IPS DF 4.7 (cell line): ENCODE results near the gene ADAM22.

ENCODE experiments used
- DNase-seq: peaks from one replicate; pipeline ENCODE4 v3.0.0-alpha.2; 2013; ENCODE audit warnings: low spot score; ENCODE audit errors: extremely low read depth

The ADAM22 gene

DNA sequence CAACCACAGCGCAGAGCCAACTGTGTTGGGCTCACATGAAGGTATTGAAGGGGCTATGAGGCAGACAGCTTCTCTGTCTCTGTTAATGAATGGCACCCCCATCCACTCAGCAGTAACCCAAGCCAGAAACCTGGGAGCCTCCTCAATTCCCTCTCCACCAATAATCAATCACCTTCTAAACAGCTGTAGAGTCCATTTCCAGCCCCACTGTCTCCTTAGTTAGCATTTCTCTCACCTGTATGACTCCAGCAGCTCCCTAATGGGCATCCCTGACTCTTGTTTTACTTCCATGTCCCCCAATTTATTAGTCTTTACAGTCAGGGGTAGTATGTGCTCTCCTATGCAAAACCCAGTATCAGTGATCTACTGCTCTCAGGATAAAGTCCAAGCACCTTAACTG, 278.9 kb downstream of the ADAM22 start:
- no peak for DNase-seq

DNA sequence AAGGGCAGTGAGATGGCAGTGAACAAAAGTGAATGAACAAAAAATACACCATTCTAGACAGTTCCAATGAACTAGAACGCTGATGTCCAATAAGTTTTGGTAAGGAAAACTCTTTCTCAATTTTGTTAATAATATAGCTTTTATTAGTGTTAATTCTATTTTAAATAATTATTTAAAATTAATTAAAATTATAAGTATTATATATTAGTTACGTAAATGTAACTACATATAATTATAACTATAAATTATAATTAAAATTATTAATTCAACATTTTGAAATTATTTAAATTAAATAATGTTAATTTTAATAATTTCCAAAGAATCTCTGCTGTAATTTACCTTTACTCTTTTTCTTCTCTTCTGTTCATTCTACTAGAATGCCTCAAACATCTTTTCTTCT, 280.4 kb downstream of the ADAM22 start:
- no peak for DNase-seq

DNA sequence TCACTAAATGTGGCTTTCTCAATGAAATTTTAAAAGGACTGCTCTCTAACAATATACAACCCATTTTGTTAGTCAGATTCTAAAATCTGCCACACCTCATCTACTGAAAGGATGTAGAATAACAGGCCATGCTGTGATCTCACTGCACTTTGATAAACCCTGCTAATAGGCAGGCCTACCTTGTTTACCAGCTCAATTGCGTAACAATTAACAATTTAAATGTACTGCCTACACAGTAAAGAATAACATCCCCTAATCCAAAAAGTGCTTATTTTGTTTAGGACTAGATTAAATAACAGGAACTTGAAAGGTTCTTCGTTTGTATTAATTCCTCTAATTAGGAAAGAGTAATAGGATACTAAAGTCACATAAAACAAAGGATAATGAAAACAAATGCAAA, 281.2 kb downstream of the ADAM22 start:
- no peak for DNase-seq

DNA sequence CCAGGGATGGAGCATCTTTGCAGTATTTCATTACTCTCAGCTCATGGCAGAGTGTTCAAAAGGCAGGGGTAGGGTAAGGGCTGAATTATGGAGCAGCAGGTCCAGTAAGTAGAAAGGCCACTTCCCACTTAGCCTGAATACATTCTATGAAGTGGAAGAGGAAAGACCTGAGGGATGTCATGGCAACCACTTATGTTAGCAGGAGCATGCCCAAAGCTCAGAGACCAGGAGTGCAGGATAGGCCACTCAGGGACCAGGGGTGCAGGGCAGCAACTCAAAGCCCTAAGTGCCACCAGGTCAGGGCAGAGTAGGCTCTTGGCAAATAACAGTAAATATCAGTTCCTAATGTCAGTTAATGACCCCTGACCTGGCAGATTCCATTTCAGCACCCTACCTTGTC, 282.2 kb downstream of the ADAM22 start:
- DNase-seq: no peak

DNA sequence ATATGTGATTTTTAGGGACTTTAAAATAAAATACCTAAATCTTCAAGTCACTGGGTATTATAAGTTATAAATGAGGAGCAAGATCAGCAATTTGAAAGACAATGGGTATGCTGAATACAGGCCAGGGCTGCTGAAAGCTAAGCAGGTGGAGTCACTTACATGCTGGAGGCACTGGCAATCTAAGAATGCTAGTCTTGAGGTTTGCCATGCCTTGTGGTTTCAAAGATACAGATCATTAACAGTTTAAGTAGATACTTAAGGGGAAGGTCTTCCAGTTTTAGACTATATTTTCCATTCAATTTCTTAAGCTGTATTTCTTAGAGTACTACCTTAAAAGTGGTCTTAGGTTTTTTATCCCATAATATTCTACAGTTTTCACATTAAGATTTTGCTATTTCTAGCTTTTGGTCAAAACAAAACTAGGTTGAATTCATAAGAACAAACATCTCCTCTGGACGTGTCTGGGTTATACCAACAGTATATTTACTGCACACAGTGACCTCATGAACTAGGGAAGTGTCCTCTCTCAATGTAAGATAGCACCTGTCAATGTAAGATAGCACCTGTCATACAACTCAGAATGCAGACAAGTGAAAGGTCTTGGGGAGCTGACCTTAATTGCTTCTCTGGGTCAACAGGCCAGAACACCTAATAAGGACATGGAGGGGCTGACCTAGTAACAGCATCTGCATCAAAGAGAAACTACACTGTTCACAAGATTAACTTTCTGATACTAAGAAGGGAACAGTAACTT, 283.8 kb downstream of the ADAM22 start:
- no peak for DNase-seq

DNA sequence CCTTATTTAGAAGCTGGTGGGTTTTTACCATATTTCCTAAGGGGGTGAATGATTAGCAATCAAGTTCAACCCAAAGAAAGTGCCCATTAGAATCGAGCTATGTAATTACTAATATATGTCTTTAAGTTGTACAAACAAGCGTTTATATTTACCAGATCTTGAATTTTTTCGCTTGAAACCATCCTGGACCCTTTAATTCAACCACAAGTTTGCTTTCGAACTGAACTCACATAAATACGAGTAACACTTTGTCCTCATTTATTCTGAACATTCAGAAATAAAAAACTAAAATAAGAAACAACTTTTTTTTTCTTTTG, 284.3 kb downstream of the ADAM22 start:
- DNase-seq: no peak

DNA sequence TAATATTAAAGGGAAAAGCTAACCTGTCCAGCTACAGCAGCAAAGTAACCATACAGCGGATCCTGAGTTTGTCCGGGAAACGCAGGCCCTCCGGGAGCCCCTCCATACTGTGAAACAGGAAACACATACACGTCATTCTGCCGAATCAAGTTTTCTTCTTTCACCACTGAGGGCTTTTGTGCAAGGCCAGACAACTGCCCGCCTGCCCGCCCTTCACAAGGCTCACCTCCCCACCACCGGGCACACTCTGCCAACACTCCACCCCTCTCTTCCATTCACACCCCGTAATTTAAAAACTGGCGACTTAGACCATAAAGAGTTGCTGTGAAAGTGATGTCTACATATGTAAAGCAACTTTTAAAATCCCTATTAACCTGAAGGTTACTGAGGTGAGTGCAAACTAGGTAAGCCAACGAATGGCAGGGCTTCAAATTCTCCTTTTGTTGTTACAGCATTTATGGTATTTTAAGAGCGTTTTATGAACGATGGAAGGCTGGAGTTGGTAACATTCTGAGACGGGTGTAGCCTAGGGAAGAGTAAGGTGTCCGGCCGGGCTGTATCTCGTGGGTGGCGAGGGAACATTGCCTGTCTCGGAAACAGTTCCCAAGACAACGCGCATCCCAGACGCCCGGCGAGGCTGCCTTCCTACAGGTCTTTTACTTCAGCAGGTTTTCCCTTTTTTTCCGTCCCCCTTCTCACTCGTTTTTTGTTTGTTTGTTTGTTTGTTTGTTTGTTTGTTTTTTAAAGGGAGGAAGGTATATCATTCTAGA, 285.0 kb downstream of the ADAM22 start:
- DNase-seq: no peak

DNA sequence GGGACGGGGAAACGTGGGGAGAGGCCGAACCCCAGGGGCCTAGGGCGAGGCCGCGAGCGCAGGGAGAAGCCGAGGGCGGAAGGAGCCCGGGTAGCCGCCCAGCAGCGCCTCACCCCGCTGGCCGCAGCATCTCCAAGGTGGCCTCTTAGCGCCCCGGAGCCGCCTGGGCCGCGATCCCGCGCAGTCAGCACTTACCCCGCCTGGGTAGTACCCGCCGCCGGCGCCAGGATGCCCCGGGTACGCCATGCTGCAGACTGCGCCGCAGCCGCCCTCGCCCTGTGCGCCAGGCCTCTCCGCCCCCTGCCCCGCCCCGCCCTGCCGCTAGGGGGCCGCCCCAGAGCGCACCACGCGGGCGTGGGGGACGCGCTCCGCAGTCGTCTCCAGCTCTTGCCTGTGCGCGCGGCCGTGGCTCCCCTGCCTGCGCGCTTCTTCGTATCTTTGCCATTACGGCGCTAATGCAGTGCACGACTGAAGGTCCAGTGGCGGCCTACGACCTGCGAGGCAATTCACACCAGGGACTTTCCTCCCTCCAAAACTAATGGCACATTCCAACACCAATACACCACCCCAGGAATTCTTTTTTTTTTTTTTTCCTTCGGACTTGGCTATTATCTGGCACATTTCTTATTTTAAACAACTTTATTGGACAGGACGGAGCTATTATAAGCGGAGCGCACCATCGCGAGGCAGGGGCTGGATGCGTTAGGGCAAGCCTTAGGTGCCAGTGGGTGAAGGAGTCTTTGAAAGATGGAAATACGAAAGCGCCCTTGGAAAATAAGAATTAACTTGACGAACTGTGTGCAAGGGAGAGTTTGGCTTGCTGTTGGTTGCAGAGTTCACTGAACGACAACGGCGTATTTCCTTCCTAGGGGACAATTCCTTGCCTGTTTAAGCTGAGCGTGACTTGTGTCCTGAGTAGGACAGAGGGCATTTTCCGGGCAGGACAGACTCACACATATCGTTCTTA, 286.0 kb downstream of the ADAM22 start, which contains the start of gene SRI:
SRI (minus strand) TSS at position 258 of the 967 bp plus-strand sequence; CDS start at position 246, 12 bp downstream.
- DNase-seq: no peak

DNA sequence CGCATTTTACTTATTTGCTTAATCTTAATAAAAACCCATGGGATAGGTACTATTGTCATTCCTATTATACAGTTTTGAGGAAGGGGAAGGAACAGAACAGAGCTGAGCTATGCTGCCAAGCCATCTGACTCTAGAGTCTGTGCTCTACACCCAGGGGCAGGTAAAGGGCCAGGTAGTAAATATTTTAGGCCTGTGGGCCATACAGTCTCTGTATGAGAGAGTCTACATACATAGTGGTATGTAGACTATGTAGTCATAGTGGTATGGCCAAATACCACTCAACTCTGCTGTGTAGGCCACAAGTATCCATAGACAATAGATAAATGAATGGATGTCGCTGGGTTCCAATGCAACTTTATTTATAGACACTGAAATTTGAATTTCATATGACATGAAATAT, 289.2 kb downstream of the ADAM22 start:
- no peak for DNase-seq

DNA sequence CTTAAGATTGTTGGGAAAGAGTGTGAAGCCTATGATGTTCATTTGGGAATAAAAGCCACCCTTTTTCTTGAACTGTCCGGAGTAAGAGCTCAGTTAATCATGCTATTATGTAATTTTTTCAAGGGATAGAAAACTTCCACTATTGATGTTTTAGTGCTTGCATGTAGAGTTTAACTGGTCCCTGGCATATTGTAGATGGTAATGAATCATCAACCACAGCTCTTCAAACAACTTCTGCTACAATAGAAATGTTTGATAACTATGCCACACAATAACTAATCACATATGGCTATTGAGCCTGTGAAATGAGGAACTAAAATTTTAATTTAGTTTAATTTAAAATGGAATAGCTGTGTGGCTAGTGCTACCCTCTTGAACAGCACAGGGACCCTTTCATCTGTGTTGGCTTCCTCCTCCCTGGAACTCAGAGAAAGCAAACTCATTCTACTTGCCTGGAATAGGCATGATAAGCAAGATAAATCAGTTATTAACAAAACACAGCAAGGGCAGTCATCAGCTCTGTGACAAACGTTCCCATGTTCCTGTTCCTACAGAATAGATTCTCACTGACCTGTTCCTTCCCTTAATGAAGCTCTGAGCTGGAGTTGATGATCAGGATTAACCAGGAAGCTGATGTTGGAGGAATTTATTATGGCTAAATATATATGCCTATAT, 290.7 kb downstream of the ADAM22 start:
- DNase-seq: no peak

DNA sequence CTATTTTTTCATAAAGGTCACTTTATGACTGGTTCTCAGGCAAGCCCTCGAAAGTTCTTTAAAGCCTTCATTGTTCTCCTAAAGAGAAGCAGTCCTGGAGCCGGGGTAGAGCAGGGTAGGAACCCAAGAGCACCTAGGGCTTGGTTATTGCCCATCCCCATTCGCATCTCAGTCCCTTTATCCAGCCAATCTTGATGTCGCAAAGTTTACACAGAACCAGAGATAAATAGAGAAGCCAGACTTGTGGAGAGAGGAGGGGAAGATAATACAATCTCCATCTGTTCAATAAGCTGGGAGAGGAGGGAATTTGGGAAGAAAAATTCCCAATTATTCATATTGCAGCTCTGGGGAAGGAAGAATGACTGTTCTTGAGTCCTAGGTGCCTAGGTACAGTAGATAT, 292.1 kb downstream of the ADAM22 start:
- DNase-seq: no peak

DNA sequence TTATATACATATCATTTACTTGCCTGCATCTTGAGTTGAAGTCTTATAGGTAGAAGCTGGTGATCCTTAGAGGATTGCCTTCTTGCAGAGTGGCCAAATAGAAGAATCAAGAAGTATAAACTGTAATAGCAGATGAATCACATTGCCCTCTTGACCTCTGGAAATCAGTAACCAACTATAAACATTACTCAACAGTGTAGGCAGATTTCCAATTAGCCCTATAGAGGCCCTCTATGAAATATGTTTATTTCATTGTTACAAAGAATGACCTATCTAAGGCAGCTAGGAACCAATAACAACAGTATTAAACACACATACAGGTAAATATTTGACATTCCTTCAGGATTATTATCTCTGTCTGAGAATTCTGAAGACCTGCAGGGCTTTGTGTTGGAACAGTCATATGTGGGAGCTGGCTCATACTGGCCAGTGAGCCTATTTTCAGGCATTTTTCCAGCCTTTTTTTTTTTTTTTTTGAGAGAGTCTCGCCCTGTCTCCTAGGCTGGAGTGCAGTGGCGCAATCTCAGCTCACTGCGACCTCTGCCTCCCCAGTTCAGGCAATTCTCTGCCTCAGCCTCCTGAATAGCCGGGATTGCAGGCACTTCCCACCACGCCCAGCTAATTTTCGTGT, 292.9 kb downstream of the ADAM22 start:
- no peak for DNase-seq

DNA sequence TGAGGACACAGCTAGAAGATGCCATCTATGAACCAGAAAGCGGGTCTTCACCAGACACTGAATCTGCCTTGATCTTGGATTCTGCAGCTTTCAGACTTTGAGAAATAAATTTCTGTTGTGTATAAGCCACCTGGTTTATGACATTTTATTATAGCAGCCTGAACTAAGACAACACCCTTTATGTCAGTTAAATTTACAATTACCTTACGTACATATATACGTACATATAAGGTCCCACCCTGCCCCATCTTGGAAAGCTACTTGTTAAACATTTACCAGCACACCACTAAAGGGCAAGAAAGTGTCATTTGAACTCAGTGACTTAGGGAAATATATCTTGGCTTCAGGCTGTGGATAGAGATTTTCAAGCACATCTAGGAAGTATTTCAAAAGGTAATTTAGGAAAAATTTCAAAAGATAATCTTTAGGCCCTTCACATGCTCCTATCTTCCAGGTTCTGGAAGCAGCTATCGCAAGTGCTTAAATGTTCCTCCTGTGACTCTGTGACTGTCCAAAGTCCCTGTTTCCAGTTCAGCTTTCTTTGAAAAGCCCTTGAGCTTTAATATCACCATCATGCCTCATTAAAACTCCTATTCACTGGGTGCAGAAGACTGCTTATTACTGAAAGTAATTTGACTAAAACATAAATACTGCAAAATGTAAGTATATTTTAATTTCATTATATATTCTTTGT, 295.4 kb downstream of the ADAM22 start:
- DNase-seq: no peak

DNA sequence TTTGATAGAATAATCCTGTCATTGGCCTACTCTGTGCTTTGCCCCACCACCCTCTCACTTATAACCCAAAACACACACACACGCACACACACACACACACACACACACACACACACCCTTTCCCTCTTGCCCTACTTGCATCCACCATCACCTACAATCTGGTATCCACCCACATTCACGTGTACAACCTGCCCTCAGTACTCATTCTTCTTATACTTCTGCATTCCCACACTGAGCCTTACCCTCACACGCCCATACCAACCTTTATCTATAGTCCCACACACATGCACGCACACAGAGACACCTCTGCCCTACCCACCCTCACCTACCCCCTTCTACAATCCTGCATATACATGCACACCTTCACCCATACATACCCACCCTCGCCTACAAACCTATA, 296.6 kb downstream of the ADAM22 start:
- DNase-seq: no peak

DNA sequence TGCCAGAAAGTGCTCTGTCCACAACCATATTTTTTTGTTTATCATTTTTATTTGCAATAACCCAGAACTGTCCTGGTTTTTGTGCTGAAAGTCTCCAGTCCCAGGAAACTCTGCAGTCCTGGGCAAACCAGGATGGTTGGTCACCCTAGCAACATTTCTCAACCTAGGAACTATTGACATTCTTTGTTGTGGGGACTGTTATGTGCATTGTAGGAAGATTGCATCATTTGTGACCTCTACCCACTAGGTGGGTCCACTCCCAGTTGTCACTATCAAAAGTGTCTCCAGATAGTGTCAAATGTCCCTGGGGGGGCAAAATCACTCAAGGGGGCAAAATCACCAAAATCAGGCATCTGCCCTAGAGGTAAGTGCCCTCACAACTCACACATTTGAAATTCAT, 299.8 kb downstream of the ADAM22 start:
- no peak for DNase-seq

DNA sequence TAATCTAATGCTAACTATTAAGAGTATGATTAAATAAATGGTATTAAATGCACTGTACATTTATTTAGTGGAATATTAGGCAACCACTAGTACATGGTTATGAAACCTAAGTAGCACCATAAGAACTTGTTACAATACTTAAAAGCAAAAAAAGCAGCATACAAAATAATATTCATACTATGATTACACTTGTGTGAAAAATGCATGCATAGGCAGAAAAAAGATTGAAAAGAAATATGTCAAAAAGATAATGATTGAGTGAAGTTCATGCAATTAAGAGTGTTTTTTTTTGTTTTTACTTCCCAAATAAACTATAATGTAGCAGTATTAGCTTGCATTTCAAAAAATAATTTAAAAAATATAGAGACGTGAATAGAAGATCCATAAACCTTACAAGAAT, 305.8 kb downstream of the ADAM22 start:
- DNase-seq: no peak

DNA sequence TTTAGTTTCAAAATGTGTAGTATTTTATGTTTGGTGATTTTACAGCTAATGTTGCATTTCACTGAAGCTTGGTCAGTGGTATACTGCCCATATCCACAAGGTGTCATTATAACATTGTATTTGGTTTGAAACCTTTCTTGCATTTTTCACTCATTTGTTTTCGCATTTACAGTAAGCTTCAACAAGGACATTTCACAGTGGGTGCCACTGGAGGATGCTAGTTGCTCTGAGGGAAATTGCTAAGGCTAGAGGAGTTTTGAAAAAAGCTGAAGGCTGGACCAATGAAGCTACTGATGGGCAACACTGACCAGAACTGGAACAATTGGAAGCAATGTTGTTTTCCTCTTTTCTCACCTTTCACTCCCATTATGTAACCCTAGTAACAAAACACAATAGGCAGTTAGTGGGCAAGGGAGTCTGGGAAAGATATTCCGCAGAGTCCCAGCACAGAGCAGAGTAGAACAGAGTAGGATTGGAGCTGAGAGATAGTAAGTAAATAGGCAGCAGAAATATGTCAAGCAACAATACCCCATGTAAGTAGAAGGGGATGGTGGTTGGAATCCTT, 309.4 kb downstream of the ADAM22 start:
- no peak for DNase-seq

DNA sequence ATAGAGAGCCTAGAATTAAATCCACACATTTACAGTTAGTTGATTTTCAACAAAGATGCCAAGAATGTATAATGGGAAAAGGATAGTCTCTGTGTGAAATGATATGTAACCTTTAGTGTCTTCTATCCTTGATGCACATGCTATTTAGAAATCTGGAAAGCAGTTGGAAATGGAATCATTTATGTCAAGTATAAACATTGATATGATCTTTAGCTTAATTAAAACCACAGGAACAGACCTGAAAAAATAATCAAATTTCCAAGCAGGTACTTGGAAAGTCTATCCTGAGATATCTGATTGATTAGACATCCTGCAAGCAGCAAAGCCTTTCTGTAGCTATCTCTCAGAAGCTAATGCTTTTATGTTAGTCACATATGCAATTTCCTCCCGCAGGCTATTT, 310.2 kb downstream of the ADAM22 start:
- DNase-seq: no peak
